Measurements from ENCODE around the gene SLC35A4. TPM values are rescaled to one million over a fixed set of nuclear protein-coding genes. Genes with fewer than 3 reads are reported as not detected.

The SLC35A4 gene
- total and polyA plus RNA-seq, 2 of the 8 experiments (the other 6 are each of a cell fraction or from before 2014, with no cell fraction given): 78.6 to 133 TPM

DNA sequence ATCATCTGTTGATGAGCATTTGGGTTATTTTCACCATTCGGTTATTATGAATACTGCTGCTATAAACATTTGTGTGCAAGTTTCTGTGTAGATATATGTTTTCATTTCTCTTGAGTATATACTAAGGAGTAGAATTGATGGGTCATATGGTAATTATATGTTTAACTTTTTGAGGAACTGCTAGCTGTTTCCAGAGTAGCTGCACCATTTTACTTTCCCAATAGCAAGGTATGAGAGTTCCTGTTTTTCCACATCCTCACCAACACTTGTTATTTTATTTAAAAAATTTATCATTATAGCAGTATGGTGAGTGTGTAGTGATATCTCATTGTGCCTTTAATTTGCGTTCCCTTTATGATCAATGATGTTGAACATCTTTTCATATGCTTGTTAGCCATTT, 39.1 kb downstream of the SLC35A4 start (continued):
- TF ChIP-seq EZH2 (IDR thresholded peaks at IDR 0.05; ENCODE audit: low read depth, low read length, severe bottlenecking) (no peak), ZNF274 (IDR thresholded peaks at IDR 0.05; ENCODE audit: borderline replicate concordance, extremely low read depth, low read length) (no peak)
- TF ChIP-seq, protein P1, sequence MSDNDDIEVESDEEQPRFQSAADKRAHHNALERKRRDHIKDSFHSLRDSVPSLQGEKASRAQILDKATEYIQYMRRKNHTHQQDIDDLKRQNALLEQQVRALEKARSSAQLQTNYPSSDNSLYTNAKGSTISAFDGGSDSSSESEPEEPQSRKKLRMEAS (IDR thresholded peaks at IDR 0.05): no peak
